Muscle layer of duodenum (tissue), 2 donors: Measurements from ENCODE around the gene HTRA3.

ENCODE experiments used
- H3K27ac ChIP-seq: one replicate; pipeline ENCODE4 v1.7.0; 2013; ENCODE audit warnings: mild to moderate bottlenecking, low read length
- H3K27me3 ChIP-seq: one replicate; pipeline ENCODE4 v1.7.0; 2013; ENCODE audit warnings: low read depth, mild to moderate bottlenecking, control low read depth, low read length
- H3K36me3 ChIP-seq, 2 donors: one replicate each; pipeline ENCODE4 v1.7.0; 2013; ENCODE audit warnings: low read length in 2 of 2, control low read depth in 1 of 2, mild to moderate bottlenecking in 1 of 2; ENCODE audit not compliant: insufficient read depth in 2 of 2, control insufficient read depth in 1 of 2
- H3K4me1 ChIP-seq, 2 donors: one replicate each; pipeline ENCODE4 v1.7.0; 2013; ENCODE audit warnings: low read length in 2 of 2, mild to moderate bottlenecking in 2 of 2, control low read depth in 1 of 2, moderate library complexity in 1 of 2; ENCODE audit not compliant: insufficient read depth in 2 of 2, control insufficient read depth in 1 of 2
- H3K4me3 ChIP-seq, 2 donors: one replicate each; pipeline ENCODE4 v1.7.0; 2013; ENCODE audit warnings: low read length in 2 of 2, low read depth in 1 of 2, mild to moderate bottlenecking in 1 of 2
- H3K9me3 ChIP-seq, 2 donors: one replicate each; pipeline ENCODE4 v1.7.0; 2013; ENCODE audit warnings: low read length in 2 of 2, control low read depth in 1 of 2, mild to moderate bottlenecking in 1 of 2; ENCODE audit not compliant: control insufficient read depth in 1 of 2
- donor health status: healthy.

HTRA3 gene

DNA sequence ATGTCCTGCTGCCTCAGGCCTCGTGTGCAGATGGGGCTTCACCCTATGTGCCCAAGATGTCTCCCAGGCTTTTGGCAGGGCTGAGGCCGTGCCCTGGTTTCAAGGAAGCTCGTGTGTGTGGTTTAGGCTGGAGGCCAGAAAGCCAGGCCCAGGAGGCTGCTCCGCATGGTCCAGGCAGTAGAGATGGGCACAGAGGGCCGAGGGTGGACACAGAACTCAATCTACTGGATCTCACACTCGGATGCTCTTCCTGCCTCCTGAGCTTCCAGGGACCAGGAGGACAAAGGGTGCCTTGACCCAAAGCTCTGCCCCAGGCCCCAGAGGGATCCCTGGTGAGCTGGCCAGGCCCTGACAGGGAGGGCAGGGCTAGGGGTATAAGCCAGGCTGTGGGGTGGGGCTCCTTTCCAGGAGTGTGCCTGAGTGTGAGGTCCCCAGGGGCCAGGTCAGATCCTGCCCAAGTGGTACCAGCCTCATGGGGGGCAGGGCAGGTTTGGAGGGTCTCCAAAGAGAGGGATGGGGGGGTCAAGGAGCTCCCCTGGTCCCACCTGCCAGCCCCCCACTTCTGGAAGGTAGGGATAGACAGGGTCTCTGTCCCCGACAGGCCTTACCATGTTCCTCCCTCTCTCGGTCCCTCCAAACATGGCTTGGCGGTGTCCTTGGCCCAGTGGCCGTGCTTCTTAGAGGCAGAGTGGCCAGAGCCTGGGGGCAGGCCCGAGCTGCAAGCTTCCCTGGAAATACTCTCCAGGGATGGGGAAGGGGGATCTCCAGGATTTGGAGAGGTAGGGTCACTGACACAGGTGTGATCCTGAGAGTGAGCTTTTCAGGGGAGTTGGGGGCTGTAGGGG, 23.8 kb downstream of the HTRA3 start:
- no peaks in the 10 kb centered on the region for H3K9me3 ChIP-seq
- no peak overlapping the region for H3K4me3 ChIP-seq
- no peaks in the 10 kb centered on the region for H3K4me1 ChIP-seq
- H3K27me3 ChIP-seq = no peaks in the 10 kb centered on the region
- H3K36me3 ChIP-seq = peaks cover 0 to 17% of the 10 kb centered on the region in 2 donors
- no peak overlapping the region for H3K27ac ChIP-seq

DNA sequence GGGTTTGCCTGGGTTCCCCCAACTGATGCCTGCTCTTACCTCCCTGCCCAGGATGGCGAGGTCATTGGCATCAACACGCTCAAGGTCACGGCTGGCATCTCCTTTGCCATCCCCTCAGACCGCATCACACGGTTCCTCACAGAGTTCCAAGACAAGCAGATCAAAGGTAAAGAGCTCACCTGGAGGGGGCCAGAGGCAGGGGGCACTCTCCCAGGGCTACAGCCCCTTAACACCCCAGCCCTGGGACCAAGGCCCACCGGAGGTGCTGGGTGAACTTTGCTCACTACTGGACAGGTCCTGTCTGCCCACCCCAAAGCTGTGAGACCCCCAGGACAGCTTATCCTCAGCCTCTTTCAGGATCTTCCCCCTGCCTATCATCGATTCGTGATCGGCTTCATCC, 24.5 kb downstream of the HTRA3 start:
- peaks cover 0 to 17% of the 10 kb centered on the region in 2 donors for H3K36me3 ChIP-seq

DNA sequence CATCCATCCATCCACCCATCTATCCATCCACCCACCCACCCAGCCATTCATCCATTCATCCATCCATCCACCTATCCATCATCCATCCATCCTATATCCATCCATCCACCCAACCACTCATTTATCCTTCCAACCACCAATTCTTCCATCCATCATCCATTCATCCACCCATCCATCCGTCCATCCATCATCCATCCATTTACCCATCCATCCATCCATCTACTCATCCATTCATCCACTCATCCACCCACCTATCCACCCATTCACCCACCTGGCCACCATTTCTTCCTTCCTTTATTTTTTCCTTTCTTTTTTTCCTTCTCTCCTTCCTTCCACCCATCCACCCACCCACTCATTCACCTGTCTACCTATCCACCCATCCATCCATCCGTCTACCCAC, 25.2 kb downstream of the HTRA3 start:
- H3K36me3 ChIP-seq = peaks cover 0 to 17% of the 10 kb centered on the region in 2 donors
- H3K9me3 ChIP-seq = no peaks in the 10 kb centered on the region
- H3K4me1 ChIP-seq = no peaks in the 10 kb centered on the region
- H3K27me3 ChIP-seq = no peaks in the 10 kb centered on the region
- no peak overlapping the region for H3K4me3 ChIP-seq
- H3K27ac ChIP-seq = no peak overlapping the region

More for the DNA sequence above, 24.5 kb downstream of the HTRA3 start:
- no peak overlapping the region for H3K27ac ChIP-seq
- H3K27me3 ChIP-seq = no peaks in the 10 kb centered on the region
- no peak overlapping the region for H3K4me3 ChIP-seq
- no peaks in the 10 kb centered on the region for H3K4me1 ChIP-seq
- H3K9me3 ChIP-seq = no peaks in the 10 kb centered on the region

DNA sequence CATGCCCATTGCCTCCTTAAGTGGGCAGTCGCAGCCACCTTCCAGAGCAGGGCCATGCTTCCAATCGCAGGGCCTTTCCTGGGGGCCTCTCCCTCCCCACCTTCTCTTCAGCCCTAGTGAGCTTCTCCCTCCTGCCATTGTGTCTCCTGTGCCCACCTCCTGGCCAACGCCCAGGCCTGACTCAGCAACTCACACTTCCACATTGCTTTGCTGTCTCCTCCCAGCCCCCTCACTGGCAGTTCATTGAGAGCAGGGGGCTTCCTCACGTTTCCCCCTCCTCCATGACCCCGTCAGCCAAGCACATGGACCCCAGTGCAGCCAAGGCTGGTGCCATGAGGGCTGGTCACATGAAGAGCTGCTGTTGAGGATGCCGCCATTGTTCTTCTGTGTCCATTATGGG, 25.9 kb downstream of the HTRA3 start:
- H3K36me3 ChIP-seq = peaks cover 0 to 17% of the 10 kb centered on the region in 2 donors

DNA sequence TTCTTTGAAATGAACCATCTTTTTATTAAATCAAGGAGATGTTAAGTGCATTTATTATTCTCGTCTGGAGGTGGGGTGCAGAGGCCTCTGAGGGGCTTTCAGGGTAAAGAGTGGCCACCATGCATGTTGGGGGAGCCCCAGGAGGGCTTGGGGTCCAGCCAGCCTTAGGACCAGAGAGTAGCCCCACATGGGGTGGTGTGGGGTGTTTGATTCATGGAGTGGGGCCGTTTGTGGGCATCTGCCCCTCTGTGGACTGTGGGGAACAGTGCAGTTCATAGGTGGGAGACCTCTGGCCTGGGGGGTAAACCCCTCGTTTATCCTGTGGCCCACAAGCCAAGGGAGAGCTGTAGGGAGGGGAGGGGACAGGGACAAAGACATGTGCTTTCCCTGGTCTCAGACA, 26.9 kb downstream of the HTRA3 start:
- peaks cover 0 to 17% of the 10 kb centered on the region in 2 donors for H3K36me3 ChIP-seq
- no peaks in the 10 kb centered on the region for H3K9me3 ChIP-seq
- no peak overlapping the region for H3K27ac ChIP-seq
- H3K27me3 ChIP-seq = no peaks in the 10 kb centered on the region
- H3K4me1 ChIP-seq = no peaks in the 10 kb centered on the region
- no peak overlapping the region for H3K4me3 ChIP-seq

More for the DNA sequence above, 25.9 kb downstream of the HTRA3 start:
- H3K4me3 ChIP-seq = no peak overlapping the region
- no peaks in the 10 kb centered on the region for H3K4me1 ChIP-seq
- H3K27me3 ChIP-seq = no peaks in the 10 kb centered on the region
- H3K9me3 ChIP-seq = no peaks in the 10 kb centered on the region
- no peak overlapping the region for H3K27ac ChIP-seq

DNA sequence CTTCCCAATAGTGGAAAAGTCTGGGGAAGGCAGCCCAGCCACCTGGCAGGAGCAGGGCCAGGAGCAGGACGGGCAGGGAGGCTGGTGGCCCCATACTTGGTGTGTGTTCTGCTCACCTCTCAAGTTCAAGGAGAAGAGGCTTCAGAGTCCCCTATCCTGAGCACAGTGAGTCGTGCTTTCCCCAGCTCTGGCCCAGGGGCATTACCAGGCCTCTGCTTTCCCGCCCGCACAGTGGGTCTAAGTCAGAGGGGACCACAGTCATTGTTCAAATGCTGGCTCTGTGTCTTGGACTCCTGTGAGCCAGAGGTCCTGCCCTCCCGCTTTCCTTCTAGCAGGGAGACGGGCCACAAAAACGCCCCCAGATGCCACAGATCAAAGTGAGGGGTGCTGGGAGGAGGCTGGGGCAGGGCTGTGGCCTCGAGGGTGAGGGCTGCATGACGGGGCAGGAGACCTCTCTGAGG, 27.6 kb downstream of the HTRA3 start:
- peaks cover 0 to 17% of the 10 kb centered on the region in 2 donors for H3K36me3 ChIP-seq
- H3K4me1 ChIP-seq = no peaks in the 10 kb centered on the region
- no peak overlapping the region for H3K27ac ChIP-seq
- H3K9me3 ChIP-seq = no peaks in the 10 kb centered on the region
- no peak overlapping the region for H3K4me3 ChIP-seq
- H3K27me3 ChIP-seq = no peaks in the 10 kb centered on the region

DNA sequence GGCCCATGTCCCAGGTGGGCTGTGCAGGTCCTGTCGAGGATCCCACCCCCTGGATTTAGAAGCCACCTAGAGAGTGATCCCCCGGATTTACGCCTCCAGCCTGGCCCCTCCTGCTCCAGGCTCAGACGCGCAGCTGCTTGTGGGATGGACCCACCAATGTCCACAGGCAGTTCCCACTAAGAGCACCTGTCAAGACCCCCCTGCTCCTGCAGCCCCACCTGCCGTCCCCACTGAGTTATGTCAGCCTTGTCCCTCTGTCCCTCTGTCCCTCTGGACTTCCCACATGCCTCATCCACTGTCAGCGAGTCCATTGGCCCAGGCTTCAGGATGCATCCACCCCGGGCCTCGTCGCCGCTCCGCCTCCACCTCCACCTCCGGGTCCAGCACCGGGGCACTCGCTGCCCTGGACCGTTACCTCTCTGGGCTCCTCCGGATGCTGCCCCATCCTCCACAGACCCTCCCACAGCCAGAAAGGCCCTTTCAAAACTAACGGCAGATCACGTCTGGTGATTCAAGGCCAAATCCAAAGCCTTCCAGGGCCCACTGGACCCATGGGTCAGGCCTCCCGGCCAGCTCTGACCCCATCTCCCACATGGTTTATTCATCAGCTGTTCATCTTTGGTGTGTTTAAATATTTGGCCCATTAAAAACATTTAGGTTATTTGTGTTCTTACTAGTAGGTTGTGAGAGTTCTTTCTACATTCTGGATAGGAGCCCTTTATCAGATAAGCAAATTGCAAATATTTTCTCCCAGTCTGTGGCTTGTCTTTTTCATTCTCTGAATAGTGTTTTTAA, 28.3 kb downstream of the HTRA3 start:
- Histone ChIP-seq H3K9me3 (no peaks in the 10 kb centered on the region), H3K36me3 (peaks cover 0 to 17% of the 10 kb centered on the region in 2 donors), H3K4me3 (no peak overlapping the region), H3K27ac (no peak overlapping the region), H3K27me3 (no peaks in the 10 kb centered on the region), H3K4me1 (no peaks in the 10 kb centered on the region)

DNA sequence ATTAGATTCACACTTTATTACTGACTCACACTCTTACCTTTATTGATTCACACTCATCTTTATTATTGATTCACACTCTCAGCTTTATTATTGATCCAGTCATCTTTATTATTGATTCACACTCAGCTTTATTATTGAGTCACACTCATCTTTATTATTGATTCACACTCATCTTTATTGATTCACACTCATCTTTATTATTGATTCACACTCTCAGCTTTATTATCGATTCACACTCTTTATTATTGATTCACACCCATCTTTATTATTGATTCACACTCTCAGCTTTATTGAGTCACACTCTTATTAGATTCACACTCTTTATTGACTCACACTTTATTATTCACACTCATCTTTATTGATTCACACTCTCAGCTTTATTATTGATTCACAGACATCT, 31.3 kb downstream of the HTRA3 start:
- Histone ChIP-seq H3K27ac (no peak overlapping the region), H3K27me3 (no peaks in the 10 kb centered on the region), H3K4me3 (no peak overlapping the region), H3K9me3 (no peaks in the 10 kb centered on the region), H3K36me3 (peaks cover 0 to 4% of the 10 kb centered on the region in 2 donors), H3K4me1 (peaks cover 0 to under 1% of the 10 kb centered on the region in 2 donors)

DNA sequence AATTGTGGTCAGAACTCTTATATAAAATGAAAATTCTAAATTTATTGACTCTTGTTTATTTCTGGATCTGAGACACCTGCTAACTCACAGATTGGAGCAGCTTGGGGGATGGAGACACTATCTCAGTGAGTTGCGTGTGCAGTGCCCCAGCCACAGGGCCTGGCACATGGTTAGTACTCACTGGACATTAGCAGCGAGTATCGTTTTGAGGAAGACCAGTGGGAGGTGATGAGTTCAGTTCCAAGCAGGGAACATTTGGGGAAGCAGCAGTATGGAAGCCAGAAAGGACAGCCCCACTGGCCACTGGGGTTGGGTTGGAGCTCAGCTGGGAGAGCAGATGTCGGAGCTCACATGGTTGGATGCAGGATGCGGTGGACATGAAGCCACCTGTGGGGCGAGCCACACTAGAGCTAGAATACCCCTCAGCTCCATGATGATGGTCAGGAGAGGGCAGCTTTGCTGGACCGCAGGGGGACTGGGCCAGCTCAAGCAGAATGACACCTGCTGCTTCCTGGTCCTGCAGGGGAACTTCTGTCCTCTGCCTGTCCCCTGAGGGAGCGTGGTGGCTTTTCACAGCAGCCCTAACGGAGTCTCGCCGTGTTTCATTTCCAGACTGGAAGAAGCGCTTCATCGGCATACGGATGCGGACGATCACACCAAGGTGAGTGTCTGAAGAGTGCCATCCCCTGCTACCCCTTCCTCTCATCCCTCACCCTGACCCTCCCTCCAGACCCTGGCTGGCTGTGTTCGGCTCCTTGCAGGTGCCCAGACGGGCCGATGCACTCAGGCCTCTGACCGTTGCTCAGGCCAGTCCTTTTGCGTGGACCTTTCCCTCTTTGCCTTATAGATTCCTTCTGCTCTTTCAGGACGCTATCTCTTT, 32.5 kb downstream of the HTRA3 start:
- Histone ChIP-seq H3K4me1 (peaks cover 0 to 9% of the 10 kb centered on the region in 2 donors), H3K27me3 (no peaks in the 10 kb centered on the region), H3K9me3 (no peaks in the 10 kb centered on the region), H3K4me3 (no peak overlapping the region), H3K36me3 (no peaks in the 10 kb centered on the region), H3K27ac (no peak overlapping the region)

DNA sequence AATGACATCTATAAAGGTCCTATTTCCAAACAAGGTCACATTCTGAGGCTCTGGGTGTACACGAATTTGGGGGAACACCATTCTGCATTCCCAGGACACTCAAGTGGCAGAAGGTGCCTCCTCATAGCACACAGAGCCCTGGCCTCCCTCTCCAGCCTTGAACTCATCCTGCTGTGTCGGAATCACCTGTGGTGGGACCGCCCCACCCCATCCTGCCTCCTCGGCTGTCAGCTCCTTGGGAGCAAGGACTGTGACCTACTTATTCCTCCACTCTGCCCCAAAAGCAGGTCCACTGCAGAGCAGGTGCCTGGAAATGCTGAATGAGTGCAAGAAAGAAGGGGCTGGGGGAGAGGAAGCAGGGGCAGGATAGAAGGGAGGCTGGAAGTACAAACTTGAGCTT, 33.5 kb downstream of the HTRA3 start:
- Histone ChIP-seq H3K27ac (no peak overlapping the region), H3K4me3 (no peak overlapping the region), H3K27me3 (no peaks in the 10 kb centered on the region), H3K4me1 (peaks cover 0 to 9% of the 10 kb centered on the region in 2 donors), H3K36me3 (no peaks in the 10 kb centered on the region), H3K9me3 (no peaks in the 10 kb centered on the region)
